HCT116 (cell line): Measurements from ENCODE around the gene SFRP4. TPM values are rescaled to one million over a fixed set of nuclear protein-coding genes. Genes with fewer than 3 reads are reported as not detected.

Source experiments
- ATAC-seq: fragments of 200-7000 bp; cut with Tn5 transposase; 2 replicates; pipeline ENCODE4 v1.9.1; 2020; ENCODE audit warnings: mild to moderate bottlenecking, moderate library complexity
- BruUV-seq: library from RNA; stranded (reverse); fragments of 400-500 nt; replicated peaks from 2 replicates; lab custom pipeline; 2021; lab: Mats Ljungman, UMichigan
- CTCF ChIA-PET: fragments of 300-600 bp; sonication (Branson Sonifier 250); formaldehyde crosslinking; loops from one replicate; lab custom pipeline; 2021; ENCODE audit warnings: antibody characterized with exemption; lab: Charles Lee
- POLR2A ChIA-PET: fragments of 300-600, 350-600 bp; sonication (Branson Sonifier 250); formaldehyde crosslinking; loops from one replicate; lab custom pipeline; 2021; ENCODE audit warnings: antibody characterized with exemption; lab: Charles Lee
- RAD21 ChIA-PET, 2 experiments: fragments of 300-600 bp; sonication (Branson Sonifier 250); formaldehyde crosslinking; loops; one replicate each; lab custom pipeline; 2023; ENCODE audit warnings: low total read pairs in 2 of 2; ENCODE audit not compliant: uncharacterized antibody in 2 of 2, unreplicated experiment in 2 of 2, low non-redundant PET in 1 of 2; lab: Charles Lee
- DNase-seq: peaks from one replicate; pipeline ENCODE4 v3.0.0-alpha.2; 2010; ENCODE audit warnings: low read depth, low spot score
- H2AFZ ChIP-seq: fragments of 200-600 bp; shearing (Covaris generic), sonication (generic); 2 replicates; pipeline ENCODE4 v1.6.1; 2017; ENCODE audit warnings: low read depth, mixed run types, mixed read lengths, antibody characterized with exemption, low read length; ENCODE audit not compliant: poor library complexity, severe bottlenecking
- H3K27ac ChIP-seq: 2 replicates; pipeline ENCODE4 v1.5.1; 2012; ENCODE audit warnings: low read depth, low read length
- H3K27me3 ChIP-seq: fragments of 200-600 bp; sonication (generic); 2 replicates; pipeline ENCODE4 v1.6.1; 2016; ENCODE audit warnings: mixed run types, low read length, mixed read lengths; ENCODE audit not compliant: insufficient read depth
- H3K36me3 ChIP-seq, 2 experiments: fragments of 200-500 bp in 1 of 2; fragments of 200-600 bp in 1 of 2; sonication (Bioruptor generic) in 1 of 2; sonication (generic) in 1 of 2; 2 replicates each; pipeline versions ENCODE4 v1.5.1 to v1.6.1; 2014 to 2016; ENCODE audit warnings: low read length in 2 of 2, inconsistent platforms in 1 of 2, mixed read lengths in 1 of 2, mixed run types in 1 of 2; ENCODE audit not compliant: insufficient read depth in 2 of 2, control insufficient read depth in 1 of 2
- H3K4me1 ChIP-seq, 2 experiments: fragments of 200-600 bp in 1 of 2; sonication (generic) in 1 of 2; 2 replicates each; pipeline versions ENCODE4 v1.5.1 to v1.6.1; 2012 to 2017; ENCODE audit warnings: low read length in 2 of 2, inconsistent platforms in 1 of 2, mild to moderate bottlenecking in 1 of 2, mixed read lengths in 1 of 2, mixed run types in 1 of 2, moderate library complexity in 1 of 2; ENCODE audit not compliant: insufficient read depth in 2 of 2, control insufficient read depth in 1 of 2
- H3K4me2 ChIP-seq: fragments of 200-600 bp; sonication (generic); 2 replicates; pipeline ENCODE4 v1.6.1; 2017; ENCODE audit warnings: mixed run types, low read length, mixed read lengths
- H3K4me3 ChIP-seq, 2 experiments: fragments of 200-600 bp in 1 of 2; sonication (generic) in 1 of 2; replicated peaks in 1 of 2; 2 replicates each; pipeline ENCODE4 v1.5.1; 2011 to 2016; ENCODE audit warnings: low read length in 2 of 2, control low read depth in 1 of 2, low read depth in 1 of 2, mild to moderate bottlenecking in 1 of 2, mixed read lengths in 1 of 2, mixed run types in 1 of 2
- H3K79me2 ChIP-seq: fragments of 200-600 bp; sonication (generic); 2 replicates; pipeline ENCODE4 v1.6.1; 2017; ENCODE audit warnings: mild to moderate bottlenecking, mixed run types, low read length, moderate library complexity, mixed read lengths; ENCODE audit not compliant: insufficient read depth
- H3K9ac ChIP-seq: fragments of 200-600 bp; sonication (generic); 2 replicates; pipeline ENCODE4 v1.6.1; 2016; ENCODE audit warnings: low read length, mixed read lengths
- H3K9me2 ChIP-seq: fragments of 200-600 bp; sonication (generic), shearing (Covaris generic); 2 replicates; pipeline ENCODE4 v1.6.1; 2017; ENCODE audit warnings: mixed run types, mild to moderate bottlenecking, moderate library complexity; ENCODE audit not compliant: insufficient read depth
- H3K9me3 ChIP-seq, 2 experiments: fragments of 200-500 bp in 1 of 2; fragments of 200-600 bp in 1 of 2; sonication (Bioruptor generic) in 1 of 2; sonication (generic) in 1 of 2; 2 replicates each; pipeline ENCODE4 v1.6.1; 2014 to 2017; ENCODE audit warnings: low read length in 2 of 2, mixed read lengths in 2 of 2, inconsistent platforms in 1 of 2, low read depth in 1 of 2, mild to moderate bottlenecking in 1 of 2, mixed run types in 1 of 2, moderate library complexity in 1 of 2; ENCODE audit not compliant: control insufficient read depth in 1 of 2, insufficient read depth in 1 of 2
- H4K20me1 ChIP-seq: fragments of 200-600 bp; sonication (generic), shearing (Covaris generic); 2 replicates; pipeline ENCODE4 v1.6.1; 2017; ENCODE audit warnings: mixed run types, mild to moderate bottlenecking, moderate library complexity; ENCODE audit not compliant: insufficient read depth
- CEBPB ChIP-seq: IDR thresholded peaks from 2 replicates; pipeline ENCODE4 v1.6.1; 2012; ENCODE audit warnings: low read depth
- CTCF ChIP-seq, 3 experiments: fragments of 200-600 bp in 1 of 3; sonication (generic) in 1 of 3; IDR thresholded peaks in 2 of 3; conservative IDR thresholded peaks in 1 of 3; 2 replicates each; pipeline ENCODE4 v1.5.1; 2012 to 2017; ENCODE audit warnings: low read depth in 2 of 3, low read length in 2 of 3, antibody characterized with exemption in 1 of 3, borderline replicate concordance in 1 of 3, control low read depth in 1 of 3, mild to moderate bottlenecking in 1 of 3, mixed read lengths in 1 of 3, mixed run types in 1 of 3, moderate library complexity in 1 of 3; ENCODE audit not compliant: insufficient read depth in 1 of 3
- EGR1 ChIP-seq: IDR thresholded peaks from 2 replicates; pipeline ENCODE4 v1.6.1; 2012; ENCODE audit warnings: low read depth
- ELF1 ChIP-seq: IDR thresholded peaks from 2 replicates; pipeline ENCODE4 v1.6.1; 2012; ENCODE audit warnings: low read depth, borderline replicate concordance
- EZH2 ChIP-seq: fragments of 200-600 bp; sonication (generic); IDR thresholded peaks from 2 replicates; pipeline ENCODE4 v1.6.1; 2017; ENCODE audit warnings: antibody characterized with exemption, mixed run types
- EZH2phosphoT487 ChIP-seq: fragments of 200-600 bp; IDR thresholded peaks from 2 replicates; pipeline ENCODE4 v1.6.1; 2018; ENCODE audit warnings: antibody characterized with exemption, borderline replicate concordance
- FOSL1 ChIP-seq: IDR thresholded peaks from 2 replicates; pipeline ENCODE4 v1.6.1; 2012; ENCODE audit warnings: low read depth
- MAX ChIP-seq: IDR thresholded peaks from 2 replicates; pipeline ENCODE4 v1.6.1; 2012
- RAD21 ChIP-seq: IDR thresholded peaks from 2 replicates; pipeline ENCODE4 v1.6.1; 2012; ENCODE audit warnings: low read depth, mild to moderate bottlenecking
- REST ChIP-seq: IDR thresholded peaks from 2 replicates; pipeline ENCODE4 v1.6.1; 2012; ENCODE audit warnings: low read depth
- SP1 ChIP-seq: IDR thresholded peaks from 2 replicates; pipeline ENCODE4 v1.6.1; 2012; ENCODE audit warnings: low read depth
- SRF ChIP-seq: IDR thresholded peaks from 2 replicates; pipeline ENCODE4 v1.6.1; 2012; ENCODE audit warnings: low read depth
- TCF7L2 ChIP-seq: IDR thresholded peaks from 2 replicates; pipeline ENCODE4 v1.7.0; 2011; ENCODE audit warnings: borderline replicate concordance, inconsistent platforms; ENCODE audit not compliant: insufficient read depth, insufficient read length; ENCODE audit errors: extremely low read depth
- ZBTB33 ChIP-seq: IDR thresholded peaks from 2 replicates; pipeline ENCODE4 v1.6.1; 2011; ENCODE audit warnings: mild to moderate bottlenecking, low read length, moderate library complexity; ENCODE audit not compliant: insufficient replicate concordance; ENCODE audit errors: extremely low read depth
- ZNF274 ChIP-seq: fragments of 200-500 bp; sonication (Bioruptor generic); IDR thresholded peaks from 2 replicates; pipeline ENCODE4 v1.6.1; 2014; ENCODE audit warnings: mild to moderate bottlenecking, low read depth, low read length, inconsistent platforms
- intact Hi-C: fragments of 100-400 bp; cut with micrococcal nuclease; formaldehyde crosslinking; loops from 2 replicates; pipeline ENCODE4 v1.10.0; 2022
- total RNA-seq: library from RNA; stranded (reverse); gene quantifications from one replicate; pipeline ENCODE4 v1.2.1, GENCODE V29; 2021; ENCODE audit not compliant: unreplicated experiment

The SFRP4 gene
- total RNA-seq, 1 experiment from 2014 or later: 0.25 TPM

GRCh38 chr7:37924491-37925041, 7.9 kb upstream of the SFRP4 start:
- Histone ChIP-seq H3K4me2 (no peak overlapping the region), H3K27me3 (no peaks in the 10 kb centered on the region), H4K20me1 (no peaks in the 10 kb centered on the region), H3K4me1 (peaks cover 6 to 11% of the 10 kb centered on the region in 2 experiments; a peak in 2 of 4 replicates), H2AFZ (no peak overlapping the region), H3K27ac (no peak overlapping the region), H3K9me2 (no peaks in the 10 kb centered on the region), H3K79me2 (peaks cover 12% of the 10 kb centered on the region), H3K36me3 (0 out of 4 replicates have a peak, but pooled peaks cover 0 to 4% of the 10 kb centered on the region in 2 experiments), H3K9ac (no peak overlapping the region), H3K4me3 (no peak overlapping the region), H3K9me3 (peaks cover 0 to 5% of the 10 kb centered on the region in 2 experiments; a peak in 1 of 4 replicates)
- ATAC-seq (no peak), DNase-seq (no peak)
- BruUV-seq: no TSS peak
- intact Hi-C loops: no loop called here
- RAD21 ChIA-PET: no interaction called here
- no peak for TF ChIP-seq ZBTB33
- TF ChIP-seq REST: no peak
- TF ChIP-seq MAX: no peak
- no peak for TF ChIP-seq TCF7L2
- TF ChIP-seq CTCF (IDR thresholded peaks at IDR 0.05 in 2 of 3, conservative IDR thresholded peaks at IDR 0.05 in 1 of 3; ENCODE audit: borderline replicate concordance in 1 of 3, insufficient read depth in 1 of 3, low read depth in 2 of 3, low read length in 2 of 3): no peak
- TF ChIP-seq RAD21: no peak
- no peak for TF ChIP-seq FOSL1
- TF ChIP-seq CEBPB: no peak
- TF ChIP-seq SRF: no peak
- TF ChIP-seq ELF1: no peak
- no peak for TF ChIP-seq EZH2phosphoT487
- no peak for TF ChIP-seq EGR1
- TF ChIP-seq EZH2: no peak
- no peak for TF ChIP-seq SP1
- no peak for TF ChIP-seq ZNF274
- POLR2A ChIA-PET: no interaction called here
- CTCF ChIA-PET: no interaction called here
